ENCODE measurements around the gene FBXL13.
"Not testable (repeated sequence)": the region's sequence is repeated elsewhere in the genome, so short reads cannot be mapped to it uniquely, and the experiment has no call there.

Gene FBXL13

GRCh38 chr7:103074519-103075336 lies at the start of gene FBXL13, which contains the start of gene ARMC10:
FBXL13 (minus strand) TSS chr7:103074796.
ARMC10 (plus strand) TSS chr7:103075140; CDS start chr7:103075273, 133 bp downstream.
- DNase-seq (ENCODE audit: insufficient read length, low spot score): peak; percentile 76
- FAIRE-seq: peak; percentile 59

GRCh38 chr7:103123529-103123928 lies 48.9 kb upstream of the FBXL13 start:
- FAIRE-seq: no peak

GRCh38 chr7:103121641-103122040 lies 47.0 kb upstream of the FBXL13 start:
- DNase-seq (ENCODE audit: insufficient read length, low spot score) (no peak), FAIRE-seq (no peak)

More at GRCh38 chr7:103123529-103123928, 48.9 kb upstream of the FBXL13 start:
- DNase-seq (ENCODE audit: insufficient read length, low spot score): no peak

GRCh38 chr7:103120362-103120761 lies 45.8 kb upstream of the FBXL13 start:
- DNase-seq (ENCODE audit: insufficient read length, low spot score) (no peak), FAIRE-seq (no peak)

- FAIRE-seq: no peak
- no peak for DNase-seq (ENCODE audit: insufficient read length, low spot score)
Observed at GRCh38 chr7:103119791-103120291, 45.2 kb upstream of the FBXL13 start.

GRCh38 chr7:103117465-103117864 lies 42.9 kb upstream of the FBXL13 start:
- FAIRE-seq (no peak), DNase-seq (ENCODE audit: insufficient read length, low spot score) (no peak)

- DNase-seq (ENCODE audit: insufficient read length, low spot score) (no peak), FAIRE-seq (no peak)
Observed at GRCh38 chr7:103116991-103117390, 42.4 kb upstream of the FBXL13 start.

- DNase-seq (ENCODE audit: insufficient read length, low spot score) (no peak), FAIRE-seq (no peak)
Observed at GRCh38 chr7:103116511-103116910, 41.9 kb upstream of the FBXL13 start.

- FAIRE-seq: no peak
- no peak for DNase-seq (ENCODE audit: insufficient read length, low spot score)
Observed at GRCh38 chr7:103115771-103116170, 41.2 kb upstream of the FBXL13 start.

- no peak for FAIRE-seq
- DNase-seq (ENCODE audit: insufficient read length, low spot score): no peak
Observed at GRCh38 chr7:103114576-103115008, 40.0 kb upstream of the FBXL13 start.

- DNase-seq (ENCODE audit: insufficient read length, low spot score) (peak; percentile 7), FAIRE-seq (no peak)
Observed at GRCh38 chr7:103113164-103113563, 38.6 kb upstream of the FBXL13 start.

- not testable (repeated sequence) for FAIRE-seq; DNase-seq (ENCODE audit: insufficient read length, low spot score)
Observed at GRCh38 chr7:103106703-103107070, 32.1 kb upstream of the FBXL13 start.

GRCh38 chr7:103106005-103106702 lies 31.6 kb upstream of the FBXL13 start:
- FAIRE-seq: no peak

GRCh38 chr7:103101543-103101942 lies 26.9 kb upstream of the FBXL13 start:
- DNase-seq (ENCODE audit: insufficient read length, low spot score) (no peak), FAIRE-seq (no peak)

More at GRCh38 chr7:103106005-103106702, 31.6 kb upstream of the FBXL13 start:
- DNase-seq (ENCODE audit: insufficient read length, low spot score): no peak

- no peak for DNase-seq (ENCODE audit: insufficient read length, low spot score)
- no peak for FAIRE-seq
Observed at GRCh38 chr7:103100348-103100747, 25.8 kb upstream of the FBXL13 start.

- FAIRE-seq (no peak), DNase-seq (ENCODE audit: insufficient read length, low spot score) (no peak)
Observed at GRCh38 chr7:103097041-103097440, 22.4 kb upstream of the FBXL13 start.

- not testable (repeated sequence) for DNase-seq (ENCODE audit: insufficient read length, low spot score); FAIRE-seq
Observed at GRCh38 chr7:103095558-103095957, 21.0 kb upstream of the FBXL13 start.

GRCh38 chr7:103094102-103094501 lies 19.5 kb upstream of the FBXL13 start:
- no peak for DNase-seq (ENCODE audit: insufficient read length, low spot score)
- no peak for FAIRE-seq

GRCh38 chr7:103093429-103093828 lies 18.8 kb upstream of the FBXL13 start:
- FAIRE-seq: no peak
- no peak for DNase-seq (ENCODE audit: insufficient read length, low spot score)

- DNase-seq (ENCODE audit: insufficient read length, low spot score); FAIRE-seq: not testable (repeated sequence)
Observed at GRCh38 chr7:103092321-103092720, 17.7 kb upstream of the FBXL13 start.

- no peak for DNase-seq (ENCODE audit: insufficient read length, low spot score)
- FAIRE-seq: no peak
Observed at GRCh38 chr7:103083210-103083609, 8.6 kb upstream of the FBXL13 start.
